ENCODE measurements around the gene TSPAN3. TPM values are rescaled to one million over a fixed set of nuclear protein-coding genes. Genes with fewer than 3 reads are reported as not detected.

The TSPAN3 gene
- polyA plus RNA-seq, 1 donor (not counting 4 experiments of a cell fraction or from before 2014, with no cell fraction given) = 181 TPM

- Histone ChIP-seq H2AFZ (ENCODE audit: control insufficient read depth, low read length) (no peak overlapping the region), H3K4me3 (ENCODE audit: control insufficient read depth in 2 of 3, extremely low read depth in 1 of 3, insufficient read depth in 2 of 3, low read depth in 1 of 3, low read length in 3 of 3) (no peak overlapping the region), H3K27ac (ENCODE audit: control insufficient read depth, insufficient read depth, low read length) (no peak overlapping the region), H3K36me3 (ENCODE audit: control insufficient read depth in 2 of 2, extremely low read depth in 1 of 2, insufficient read depth in 2 of 2, low read length in 2 of 2) (no peaks in the 10 kb centered on the region), H3K4me2 (ENCODE audit: control insufficient read depth, extremely low read depth, insufficient read depth, low read depth, low read length) (no peak overlapping the region), H3K4me1 (ENCODE audit: control insufficient read depth, extremely low read depth, insufficient read depth, low read length) (no peaks in the 10 kb centered on the region), H3K27me3 (ENCODE audit: control insufficient read depth, extremely low read depth, insufficient read depth, low read length) (no peaks in the 10 kb centered on the region), H3K9ac (ENCODE audit: control insufficient read depth, extremely low read depth, insufficient read depth, low read length) (no peak overlapping the region), H4K20me1 (ENCODE audit: control insufficient read depth, extremely low read depth, insufficient read depth, low read length) (no peaks in the 10 kb centered on the region), H3K9me3 (ENCODE audit: control insufficient read depth, low read depth, low read length) (no peaks in the 10 kb centered on the region), H3K79me2 (ENCODE audit: control insufficient read depth, insufficient read depth, low read length) (no peaks in the 10 kb centered on the region), H3K9me1 (ENCODE audit: control insufficient read depth, extremely low read depth, insufficient read depth, low read length) (no peaks in the 10 kb centered on the region)
- dilution Hi-C loops (cut with MboI; ENCODE audit: extremely low pct_ligation_motif_present, low sequenced_read_pairs) = no loop called here
- TF ChIP-seq EZH2 (IDR thresholded peaks at IDR 0.05; ENCODE audit: low read length) (no peak), CTCF (optimal IDR thresholded peaks at IDR 0.05 in 1 of 3, IDR thresholded peaks at IDR 0.05 in 1 of 3, conservative IDR thresholded peaks at IDR 0.05 in 1 of 3; ENCODE audit: extremely low read depth in 1 of 3, insufficient read depth in 2 of 3, low read length in 3 of 3) (no peak)
- DNase-seq (ENCODE audit: low read depth, low spot score) (no peak), FAIRE-seq (no peak)
These were observed 25.2 kb upstream of the TSPAN3 start for GRCh38 chr15:77096138-77096537.

- FAIRE-seq = no peak
- DNase-seq (ENCODE audit: low read depth, low spot score) = no peak
- no peaks in the 10 kb centered on the region for H4K20me1 ChIP-seq (ENCODE audit: control insufficient read depth, extremely low read depth, insufficient read depth, low read length)
- H3K36me3 ChIP-seq (ENCODE audit: control insufficient read depth in 2 of 2, extremely low read depth in 1 of 2, insufficient read depth in 2 of 2, low read length in 2 of 2) = no peaks in the 10 kb centered on the region
- dilution Hi-C loops (cut with MboI; ENCODE audit: extremely low pct_ligation_motif_present, low sequenced_read_pairs) = no loop called here
- TF ChIP-seq EZH2 (IDR thresholded peaks at IDR 0.05; ENCODE audit: low read length) = no peak
- TF ChIP-seq CTCF (optimal IDR thresholded peaks at IDR 0.05 in 1 of 3, IDR thresholded peaks at IDR 0.05 in 1 of 3, conservative IDR thresholded peaks at IDR 0.05 in 1 of 3; ENCODE audit: extremely low read depth in 1 of 3, insufficient read depth in 2 of 3, low read length in 3 of 3) = peak in 2 of 3 experiments; percentile 14 to 23
- H3K79me2 ChIP-seq (ENCODE audit: control insufficient read depth, insufficient read depth, low read length) = no peaks in the 10 kb centered on the region
- no peak overlapping the region for H3K4me2 ChIP-seq (ENCODE audit: control insufficient read depth, extremely low read depth, insufficient read depth, low read depth, low read length)
- H2AFZ ChIP-seq (ENCODE audit: control insufficient read depth, low read length) = no peak overlapping the region
- no peaks in the 10 kb centered on the region for H3K27me3 ChIP-seq (ENCODE audit: control insufficient read depth, extremely low read depth, insufficient read depth, low read length)
- H3K27ac ChIP-seq (ENCODE audit: control insufficient read depth, insufficient read depth, low read length) = no peak overlapping the region
- H3K4me3 ChIP-seq (ENCODE audit: control insufficient read depth in 2 of 3, extremely low read depth in 1 of 3, insufficient read depth in 2 of 3, low read depth in 1 of 3, low read length in 3 of 3) = no peak overlapping the region
- H3K4me1 ChIP-seq (ENCODE audit: control insufficient read depth, extremely low read depth, insufficient read depth, low read length) = no peaks in the 10 kb centered on the region
- H3K9me1 ChIP-seq (ENCODE audit: control insufficient read depth, extremely low read depth, insufficient read depth, low read length) = no peaks in the 10 kb centered on the region
- no peak overlapping the region for H3K9ac ChIP-seq (ENCODE audit: control insufficient read depth, extremely low read depth, insufficient read depth, low read length)
- no peaks in the 10 kb centered on the region for H3K9me3 ChIP-seq (ENCODE audit: control insufficient read depth, low read depth, low read length)
These were observed 23.6 kb upstream of the TSPAN3 start for GRCh38 chr15:77094397-77095030.

Measured in keratinocyte (primary cell).